SK-N-SH treated with all-trans-retinoic acid at 6 μM for 48 hours (cell line): Measurements from ENCODE around the gene RRH.

Experiments
- ATAC-seq: fragments of 200-7000 bp; cut with Tn5 transposase; 3 replicates; pipeline ENCODE4 v1.9.1; 2020; ENCODE audit warnings: mild to moderate bottlenecking, moderate library complexity
- ARNTL ChIP-seq: fragments of 450-650 bp; formaldehyde crosslinking; IDR thresholded peaks from 2 replicates; pipeline ENCODE4 v1.5.0; 2020; ENCODE audit warnings: low read depth, mild to moderate bottlenecking, moderate library complexity, borderline replicate concordance
- BACH2 ChIP-seq: fragments of 250-450 bp; sonication (Bioruptor Pico); IDR thresholded peaks from 2 replicates; pipeline ENCODE4 v1.9.0; 2021; ENCODE audit warnings: mild to moderate bottlenecking, borderline replicate concordance
- CSDC2 ChIP-seq: fragments of 250-450 bp; sonication (Bioruptor Pico); IDR thresholded peaks from 2 replicates; pipeline ENCODE4 v1.5.0; 2020; ENCODE audit warnings: mild to moderate bottlenecking, moderate library complexity
- ESRRG ChIP-seq: fragments of 250-450 bp; sonication (Bioruptor Pico); IDR thresholded peaks from 2 replicates; pipeline ENCODE4 v1.6.1; 2021; ENCODE audit warnings: mild to moderate bottlenecking
- GLIS3 ChIP-seq: fragments of 250-450 bp; sonication (Bioruptor Pico); IDR thresholded peaks from 2 replicates; pipeline ENCODE4 v1.5.0; 2020; ENCODE audit warnings: mild to moderate bottlenecking, moderate library complexity
- ISL1 ChIP-seq: fragments of 250-450 bp; sonication (Bioruptor Pico); IDR thresholded peaks from 2 replicates; pipeline ENCODE4 v2.1.2; 2022; ENCODE audit warnings: mild to moderate bottlenecking, moderate library complexity
- OSR1 ChIP-seq: fragments of 250-450 bp; sonication (Bioruptor Pico); IDR thresholded peaks from 2 replicates; pipeline ENCODE4 v1.8.0; 2022; ENCODE audit warnings: moderate library complexity, mild to moderate bottlenecking, inconsistent platforms
- PPARA ChIP-seq: fragments of 250-450 bp; sonication (Bioruptor Pico); IDR thresholded peaks from 2 replicates; pipeline ENCODE4 v1.5.0; 2020; ENCODE audit warnings: mild to moderate bottlenecking, borderline replicate concordance
- RARB ChIP-seq: fragments of 250-450 bp; sonication (Bioruptor Pico); IDR thresholded peaks from 2 replicates; pipeline ENCODE4 v1.8.0; 2021; ENCODE audit warnings: mild to moderate bottlenecking, moderate library complexity
- SNAI2 ChIP-seq: fragments of 250-450 bp; sonication (Bioruptor Pico); IDR thresholded peaks from 2 replicates; pipeline ENCODE4 v1.5.0; 2020; ENCODE audit warnings: mild to moderate bottlenecking, moderate library complexity
- TCF4 ChIP-seq: fragments of 250-450 bp; sonication (Bioruptor Pico); IDR thresholded peaks from 2 replicates; pipeline ENCODE4 v1.8.0; 2021; ENCODE audit warnings: mild to moderate bottlenecking, moderate library complexity, borderline replicate concordance
- TOX ChIP-seq: fragments of 250-450 bp; sonication (Bioruptor Pico); IDR thresholded peaks from 2 replicates; pipeline ENCODE4 v1.8.0; 2021; ENCODE audit warnings: mild to moderate bottlenecking, moderate library complexity, borderline replicate concordance
- ZFP3 ChIP-seq: fragments of 250-450 bp; sonication (Bioruptor Pico); IDR thresholded peaks from 2 replicates; pipeline ENCODE4 v1.5.0; 2020; ENCODE audit warnings: mild to moderate bottlenecking, moderate library complexity
- ZFP30 ChIP-seq: fragments of 450-650 bp; formaldehyde crosslinking; IDR thresholded peaks from 2 replicates; pipeline ENCODE4 v1.5.0; 2022; ENCODE audit warnings: mild to moderate bottlenecking, moderate library complexity
- ZNF565 ChIP-seq: fragments of 450-650 bp; formaldehyde crosslinking; conservative IDR thresholded peaks from 2 replicates; pipeline ENCODE4 v1.5.0; 2020; ENCODE audit warnings: low read depth, mild to moderate bottlenecking, moderate library complexity
- ZNF70 ChIP-seq: fragments of 450-650 bp; formaldehyde crosslinking; IDR thresholded peaks from 2 replicates; pipeline ENCODE4 v1.5.0; 2020; ENCODE audit warnings: mild to moderate bottlenecking, moderate library complexity
- ZNF8 ChIP-seq: fragments of 450-650 bp; formaldehyde crosslinking; IDR thresholded peaks from 2 replicates; pipeline ENCODE4 v1.5.0; 2020; ENCODE audit warnings: mild to moderate bottlenecking, moderate library complexity
- TF ChIP-seq, protein P1 (sequence below): fragments of 250-450 bp; sonication (Bioruptor Pico); IDR thresholded peaks from 2 replicates; pipeline ENCODE4 v1.5.1; 2020; ENCODE audit warnings: low read depth, mild to moderate bottlenecking, moderate library complexity
- TF ChIP-seq, protein P2 (sequence below): fragments of 250-450 bp; sonication (Bioruptor Pico); IDR thresholded peaks from 2 replicates; pipeline ENCODE4 v1.8.0; 2020; ENCODE audit warnings: mild to moderate bottlenecking, moderate library complexity, borderline replicate concordance
- TF ChIP-seq, protein P3 (sequence below): fragments of 250-450 bp; sonication (Bioruptor Pico); IDR thresholded peaks from 2 replicates; pipeline ENCODE4 v1.8.0; 2021; ENCODE audit warnings: low read depth, mild to moderate bottlenecking, moderate library complexity, borderline replicate concordance
- TF ChIP-seq, protein P4 (sequence below): fragments of 250-450 bp; sonication (Bioruptor Pico); IDR thresholded peaks from 2 replicates; pipeline ENCODE4 v1.5.1; 2021; ENCODE audit warnings: mild to moderate bottlenecking, moderate library complexity

Gene RRH

DNA sequence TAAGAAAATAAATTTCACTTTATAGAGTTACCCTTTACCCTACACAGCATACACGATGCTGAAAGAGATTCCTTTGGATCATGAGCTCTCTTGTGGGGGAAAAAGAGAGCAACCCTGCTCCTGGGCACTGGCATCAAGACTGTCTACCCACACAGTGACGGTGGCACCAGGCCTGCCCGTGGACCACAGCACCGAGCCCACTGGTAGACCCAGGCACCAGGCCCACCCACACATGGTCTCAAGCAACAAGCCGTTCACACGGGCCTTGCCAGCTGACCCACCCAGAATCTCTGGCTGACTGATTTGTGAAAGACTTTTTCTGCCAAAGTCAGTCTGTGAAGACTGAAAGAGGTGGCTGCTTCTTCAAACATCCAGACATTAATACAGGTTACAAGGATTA lies 32.7 kb upstream of the RRH start (continued):
- no peak for TF ChIP-seq ZNF8 (CRISPR knock-in tag)
- no peak for TF ChIP-seq TOX (CRISPR knock-in tag)
- TF ChIP-seq, protein P1, sequence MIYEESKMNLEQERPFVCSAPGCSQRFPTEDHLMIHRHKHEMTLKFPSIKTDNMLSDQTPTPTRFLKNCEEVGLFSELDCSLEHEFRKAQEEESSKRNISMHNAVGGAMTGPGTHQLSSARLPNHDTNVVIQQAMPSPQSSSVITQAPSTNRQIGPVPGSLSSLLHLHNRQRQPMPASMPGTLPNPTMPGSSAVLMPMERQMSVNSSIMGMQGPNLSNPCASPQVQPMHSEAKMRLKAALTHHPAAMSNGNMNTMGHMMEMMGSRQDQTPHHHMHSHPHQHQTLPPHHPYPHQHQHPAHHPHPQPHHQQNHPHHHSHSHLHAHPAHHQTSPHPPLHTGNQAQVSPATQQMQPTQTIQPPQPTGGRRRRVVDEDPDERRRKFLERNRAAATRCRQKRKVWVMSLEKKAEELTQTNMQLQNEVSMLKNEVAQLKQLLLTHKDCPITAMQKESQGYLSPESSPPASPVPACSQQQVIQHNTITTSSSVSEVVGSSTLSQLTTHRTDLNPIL (CRISPR knock-in tag), result no peak
- TF ChIP-seq TCF4 (CRISPR knock-in tag), result no peak
- TF ChIP-seq ISL1 (CRISPR knock-in tag), result no peak
- no peak for TF ChIP-seq OSR1
- TF ChIP-seq PPARA, result no peak
- TF ChIP-seq, protein P2, sequence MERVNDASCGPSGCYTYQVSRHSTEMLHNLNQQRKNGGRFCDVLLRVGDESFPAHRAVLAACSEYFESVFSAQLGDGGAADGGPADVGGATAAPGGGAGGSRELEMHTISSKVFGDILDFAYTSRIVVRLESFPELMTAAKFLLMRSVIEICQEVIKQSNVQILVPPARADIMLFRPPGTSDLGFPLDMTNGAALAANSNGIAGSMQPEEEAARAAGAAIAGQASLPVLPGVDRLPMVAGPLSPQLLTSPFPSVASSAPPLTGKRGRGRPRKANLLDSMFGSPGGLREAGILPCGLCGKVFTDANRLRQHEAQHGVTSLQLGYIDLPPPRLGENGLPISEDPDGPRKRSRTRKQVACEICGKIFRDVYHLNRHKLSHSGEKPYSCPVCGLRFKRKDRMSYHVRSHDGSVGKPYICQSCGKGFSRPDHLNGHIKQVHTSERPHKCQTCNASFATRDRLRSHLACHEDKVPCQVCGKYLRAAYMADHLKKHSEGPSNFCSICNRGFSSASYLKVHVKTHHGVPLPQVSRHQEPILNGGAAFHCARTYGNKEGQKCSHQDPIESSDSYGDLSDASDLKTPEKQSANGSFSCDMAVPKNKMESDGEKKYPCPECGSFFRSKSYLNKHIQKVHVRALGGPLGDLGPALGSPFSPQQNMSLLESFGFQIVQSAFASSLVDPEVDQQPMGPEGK (CRISPR knock-in tag), result no peak

DNA sequence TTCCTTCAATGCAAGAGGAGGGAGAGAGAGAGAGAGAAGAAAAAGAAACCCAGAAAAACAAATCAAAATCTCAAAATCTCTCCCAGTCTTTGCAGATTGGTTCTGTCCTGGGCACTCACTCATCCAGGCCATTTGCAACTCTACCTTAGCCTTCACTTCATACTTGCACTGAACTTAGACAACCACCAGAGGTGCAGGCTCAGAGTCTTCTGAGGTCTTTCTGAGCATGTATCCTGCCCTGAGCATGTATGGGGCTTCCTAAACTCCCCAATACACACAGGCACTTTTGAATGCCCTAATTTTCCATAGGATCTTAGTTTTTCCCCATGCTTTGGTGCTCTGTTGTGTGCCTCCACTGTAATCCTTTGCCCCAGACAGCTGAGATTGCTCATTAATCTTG lies 28.9 kb upstream of the RRH start:
- ATAC-seq, result no peak
- TF ChIP-seq, protein P3, sequence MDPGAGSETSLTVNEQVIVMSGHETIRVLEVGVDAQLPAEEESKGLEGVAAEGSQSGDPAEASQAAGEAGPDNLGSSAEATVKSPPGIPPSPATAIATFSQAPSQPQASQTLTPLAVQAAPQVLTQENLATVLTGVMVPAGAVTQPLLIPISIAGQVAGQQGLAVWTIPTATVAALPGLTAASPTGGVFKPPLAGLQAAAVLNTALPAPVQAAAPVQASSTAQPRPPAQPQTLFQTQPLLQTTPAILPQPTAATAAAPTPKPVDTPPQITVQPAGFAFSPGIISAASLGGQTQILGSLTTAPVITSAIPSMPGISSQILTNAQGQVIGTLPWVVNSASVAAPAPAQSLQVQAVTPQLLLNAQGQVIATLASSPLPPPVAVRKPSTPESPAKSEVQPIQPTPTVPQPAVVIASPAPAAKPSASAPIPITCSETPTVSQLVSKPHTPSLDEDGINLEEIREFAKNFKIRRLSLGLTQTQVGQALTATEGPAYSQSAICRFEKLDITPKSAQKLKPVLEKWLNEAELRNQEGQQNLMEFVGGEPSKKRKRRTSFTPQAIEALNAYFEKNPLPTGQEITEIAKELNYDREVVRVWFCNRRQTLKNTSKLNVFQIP (CRISPR knock-in tag), result no peak
- TF ChIP-seq PPARA, result no peak
- TF ChIP-seq, protein P4, sequence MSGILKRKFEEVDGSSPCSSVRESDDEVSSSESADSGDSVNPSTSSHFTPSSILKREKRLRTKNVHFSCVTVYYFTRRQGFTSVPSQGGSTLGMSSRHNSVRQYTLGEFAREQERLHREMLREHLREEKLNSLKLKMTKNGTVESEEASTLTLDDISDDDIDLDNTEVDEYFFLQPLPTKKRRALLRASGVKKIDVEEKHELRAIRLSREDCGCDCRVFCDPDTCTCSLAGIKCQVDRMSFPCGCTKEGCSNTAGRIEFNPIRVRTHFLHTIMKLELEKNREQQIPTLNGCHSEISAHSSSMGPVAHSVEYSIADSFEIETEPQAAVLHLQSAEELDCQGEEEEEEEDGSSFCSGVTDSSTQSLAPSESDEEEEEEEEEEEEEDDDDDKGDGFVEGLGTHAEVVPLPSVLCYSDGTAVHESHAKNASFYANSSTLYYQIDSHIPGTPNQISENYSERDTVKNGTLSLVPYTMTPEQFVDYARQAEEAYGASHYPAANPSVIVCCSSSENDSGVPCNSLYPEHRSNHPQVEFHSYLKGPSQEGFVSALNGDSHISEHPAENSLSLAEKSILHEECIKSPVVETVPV (CRISPR knock-in tag), result no peak
- TF ChIP-seq, protein P1 (CRISPR knock-in tag), result no peak
- TF ChIP-seq ZNF565, result no peak
- TF ChIP-seq, protein P2 (CRISPR knock-in tag), result no peak
- no peak for TF ChIP-seq ISL1 (CRISPR knock-in tag)
- no peak for TF ChIP-seq ESRRG (CRISPR knock-in tag)
- no peak for TF ChIP-seq ARNTL (CRISPR knock-in tag)
- no peak for TF ChIP-seq RARB
- TF ChIP-seq ZFP3, result no peak
- no peak for TF ChIP-seq CSDC2 (CRISPR knock-in tag)
- no peak for TF ChIP-seq GLIS3 (CRISPR knock-in tag)
- no peak for TF ChIP-seq TCF4 (CRISPR knock-in tag)
- no peak for TF ChIP-seq TOX (CRISPR knock-in tag)
- TF ChIP-seq OSR1, result no peak

DNA sequence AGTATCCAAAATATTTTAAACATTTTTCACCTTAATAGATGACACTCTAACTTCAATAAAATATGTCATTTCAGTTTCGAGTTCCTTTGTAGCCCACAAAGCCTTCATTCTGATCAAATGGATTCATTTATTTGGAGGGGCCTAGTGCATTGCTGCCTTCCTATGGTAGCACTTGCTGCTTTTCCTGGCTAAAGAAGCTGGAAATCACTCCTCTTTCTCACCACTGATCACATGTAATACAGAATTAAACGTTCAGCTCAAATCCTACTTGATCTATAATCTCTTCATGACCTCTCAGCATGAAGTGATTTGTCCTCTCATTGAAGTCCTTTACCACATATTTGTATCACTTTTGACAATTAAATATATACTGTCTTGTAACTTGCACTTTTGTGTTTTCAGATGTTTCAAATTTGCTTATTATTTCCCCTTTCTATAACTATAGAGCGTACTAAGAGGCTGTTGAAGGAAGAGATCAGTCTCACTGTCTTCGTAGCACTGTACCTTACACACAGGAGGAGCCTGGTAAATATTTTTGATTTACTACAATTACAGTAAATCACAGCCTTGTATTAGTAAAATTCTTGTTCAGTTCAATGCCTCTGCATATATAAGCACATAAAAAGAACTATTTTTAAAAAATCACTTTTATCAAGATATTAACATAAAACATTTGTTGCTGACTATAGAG lies 26.5 kb upstream of the RRH start:
- peak; percentile 41; the same call in 1 of the 3 replicates for ATAC-seq
- TF ChIP-seq ESRRG (CRISPR knock-in tag) (no peak), ZNF565 (no peak), BACH2 (CRISPR knock-in tag) (no peak), OSR1 (no peak), SNAI2 (CRISPR knock-in tag) (no peak), ISL1 (CRISPR knock-in tag) (no peak), ZFP30 (no peak), ZNF70 (CRISPR knock-in tag) (no peak), PPARA (no peak), RARB (no peak)
- TF ChIP-seq, protein P2 (CRISPR knock-in tag), result no peak
- TF ChIP-seq, protein P3 (CRISPR knock-in tag), result no peak
